IPS DF 19.7 (cell line): ENCODE results near the gene VPS13D.
"Not testable (repeated sequence)": the region's sequence is repeated elsewhere in the genome, so short reads cannot be mapped to it uniquely, and the experiment has no call there.

Experiments
- DNase-seq: peaks from one replicate; pipeline ENCODE4 v3.0.0-alpha.2; 2013; ENCODE audit warnings: low read depth, low spot score

Gene VPS13D

DNA sequence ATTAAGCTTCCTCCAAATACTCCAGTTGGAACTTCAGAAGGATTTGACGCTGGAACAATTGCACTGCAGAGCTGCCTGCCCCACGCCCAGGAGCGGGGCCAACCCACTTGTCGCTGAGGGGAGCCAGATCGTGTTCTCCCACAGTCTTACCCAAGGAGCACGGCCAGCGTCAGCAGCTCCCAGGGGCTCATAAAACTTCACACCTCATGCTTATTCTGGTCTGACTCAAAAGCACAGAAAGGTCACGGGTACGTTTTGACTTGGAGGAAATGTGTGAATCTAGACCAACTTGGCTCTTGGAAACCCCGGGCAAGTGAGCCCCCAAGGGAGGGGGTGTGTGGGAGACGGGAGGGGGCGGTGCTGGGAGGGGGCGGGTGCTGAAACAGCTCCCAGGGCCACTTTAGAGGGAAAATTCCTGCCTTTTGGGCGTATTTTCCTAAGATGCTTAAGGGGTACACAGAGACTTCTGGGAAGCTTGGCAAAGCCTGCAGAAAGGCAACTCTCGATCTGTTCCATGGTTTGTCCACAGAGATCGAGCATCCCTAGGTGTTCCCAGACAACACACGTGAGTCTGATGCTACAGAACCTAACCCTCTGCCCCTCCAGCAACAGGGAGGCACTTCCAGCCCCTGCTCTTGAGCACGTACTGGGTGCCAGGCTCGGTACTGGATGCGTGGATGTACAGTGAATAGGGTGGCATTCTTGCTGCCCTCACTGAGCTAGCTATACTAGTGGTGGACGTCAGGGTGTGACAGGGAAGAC, 289.3 kb downstream of the VPS13D start:
- no peak for DNase-seq

- no peak for DNase-seq
These were observed 290.0 kb downstream of the VPS13D start for GRCh38 chr1:12519693-12520364.

GRCh38 chr1:12521096-12521495, 291.3 kb downstream of the VPS13D start:
- DNase-seq = no peak

DNA sequence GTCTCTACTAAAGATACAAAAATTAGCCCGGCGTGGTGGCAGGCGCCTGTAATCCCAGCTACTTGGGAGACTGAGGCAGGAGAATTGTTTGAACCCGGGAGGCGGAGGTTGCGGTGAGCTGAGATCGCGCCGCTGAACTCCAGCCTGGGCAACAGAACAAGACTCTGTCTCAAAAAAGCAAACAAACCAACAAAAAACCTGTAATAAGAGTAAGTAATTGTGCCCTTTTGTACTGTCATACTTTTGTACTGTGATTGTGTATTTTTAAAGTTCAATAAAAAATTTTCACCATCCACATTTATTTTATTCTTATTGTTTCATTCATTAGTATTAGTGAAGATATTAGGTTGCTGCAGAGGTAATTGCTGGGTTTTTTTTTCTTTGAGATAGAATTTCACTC, 292.9 kb downstream of the VPS13D start:
- DNase-seq = not testable (repeated sequence)

- no peak for DNase-seq
These were observed 294.4 kb downstream of the VPS13D start for GRCh38 chr1:12524266-12524665.

GRCh38 chr1:12525311-12526181, 295.7 kb downstream of the VPS13D start:
- no peak for DNase-seq

GRCh38 chr1:12527564-12527963, 297.7 kb downstream of the VPS13D start:
- DNase-seq = no peak

DNA sequence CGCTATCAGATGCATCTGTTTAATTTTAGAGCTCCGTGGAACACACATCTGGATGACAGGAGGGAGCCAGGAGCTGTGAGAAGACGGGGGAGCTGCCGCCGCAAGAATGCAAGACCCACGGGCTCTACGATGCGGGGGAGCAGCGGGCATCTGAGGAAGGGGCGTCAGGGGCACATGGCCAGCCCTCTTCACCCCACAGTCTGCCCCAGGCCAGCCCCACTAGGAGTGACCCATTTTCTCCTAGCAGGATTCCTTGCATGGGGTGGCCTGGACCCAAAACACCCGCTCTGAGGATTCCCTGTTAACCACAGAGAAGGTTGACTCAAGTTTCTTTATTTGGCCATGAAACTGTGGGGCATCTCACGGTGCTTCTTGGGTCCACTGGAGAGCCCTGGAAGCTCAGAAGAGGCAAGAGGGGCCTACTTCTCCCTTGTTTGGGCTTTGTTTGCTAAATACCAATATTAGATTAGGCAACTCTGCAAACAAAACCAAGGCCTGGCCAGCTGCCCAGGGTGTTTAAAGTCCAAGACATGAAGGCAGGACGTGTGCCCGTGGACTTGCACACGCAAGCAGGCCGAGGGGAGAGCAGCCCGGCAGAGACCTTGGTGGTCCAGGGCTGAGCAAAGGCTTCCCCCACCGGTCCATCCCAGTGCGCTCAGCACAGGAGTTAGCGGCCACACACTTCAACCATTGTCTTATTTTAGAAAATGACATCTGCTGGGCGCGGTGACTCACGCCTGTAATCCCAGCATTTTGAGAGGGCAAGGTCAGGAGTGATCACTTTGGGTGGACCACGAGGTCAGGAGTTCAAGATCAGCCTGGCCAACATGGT, 298.4 kb downstream of the VPS13D start:
- DNase-seq = no peak

DNA sequence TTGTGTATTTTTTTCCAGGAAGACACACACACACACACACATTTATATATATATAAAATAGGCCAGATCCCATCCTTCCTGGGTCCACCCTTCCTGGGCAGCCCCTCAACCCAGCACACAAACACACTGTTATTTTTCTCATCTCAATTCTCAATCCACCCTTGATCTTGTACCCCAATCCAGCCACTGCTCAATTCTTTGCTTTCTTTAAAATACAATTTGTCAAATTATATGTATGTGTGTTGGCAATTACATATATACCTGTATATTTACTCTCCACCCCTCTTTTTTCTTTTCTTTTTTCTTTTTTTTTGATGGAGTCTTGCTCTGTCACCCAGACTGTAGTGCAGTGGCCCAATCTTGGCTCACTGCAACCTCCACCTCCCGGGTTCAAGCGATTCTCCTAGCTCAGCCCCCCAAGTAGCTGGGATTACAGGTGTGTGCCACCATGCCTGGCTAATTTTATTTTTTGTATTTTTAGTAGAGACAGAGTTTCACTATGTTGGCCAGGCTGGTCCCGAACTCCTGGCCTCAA, 299.9 kb downstream of the VPS13D start:
- no peak for DNase-seq

- no peak for DNase-seq
These were observed 300.8 kb downstream of the VPS13D start for GRCh38 chr1:12530462-12531178.

DNA sequence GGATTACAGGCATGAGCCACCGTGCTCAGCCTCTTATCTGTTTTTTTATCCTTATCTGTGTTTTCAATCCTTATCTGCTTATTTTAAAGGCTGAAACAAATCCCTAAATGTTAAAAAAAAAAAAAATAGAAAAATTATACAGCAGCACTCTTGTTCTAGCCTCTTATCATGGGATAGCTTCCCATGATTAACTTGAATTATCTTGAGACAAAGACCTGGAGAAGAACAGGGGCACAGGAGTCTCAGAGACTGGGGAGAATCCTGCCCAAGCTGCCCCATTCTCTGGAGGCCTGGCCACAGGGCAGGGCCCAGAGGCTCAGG, 301.3 kb downstream of the VPS13D start:
- no peak for DNase-seq

- no peak for DNase-seq
These were observed 302.8 kb downstream of the VPS13D start for GRCh38 chr1:12532405-12533315.

DNA sequence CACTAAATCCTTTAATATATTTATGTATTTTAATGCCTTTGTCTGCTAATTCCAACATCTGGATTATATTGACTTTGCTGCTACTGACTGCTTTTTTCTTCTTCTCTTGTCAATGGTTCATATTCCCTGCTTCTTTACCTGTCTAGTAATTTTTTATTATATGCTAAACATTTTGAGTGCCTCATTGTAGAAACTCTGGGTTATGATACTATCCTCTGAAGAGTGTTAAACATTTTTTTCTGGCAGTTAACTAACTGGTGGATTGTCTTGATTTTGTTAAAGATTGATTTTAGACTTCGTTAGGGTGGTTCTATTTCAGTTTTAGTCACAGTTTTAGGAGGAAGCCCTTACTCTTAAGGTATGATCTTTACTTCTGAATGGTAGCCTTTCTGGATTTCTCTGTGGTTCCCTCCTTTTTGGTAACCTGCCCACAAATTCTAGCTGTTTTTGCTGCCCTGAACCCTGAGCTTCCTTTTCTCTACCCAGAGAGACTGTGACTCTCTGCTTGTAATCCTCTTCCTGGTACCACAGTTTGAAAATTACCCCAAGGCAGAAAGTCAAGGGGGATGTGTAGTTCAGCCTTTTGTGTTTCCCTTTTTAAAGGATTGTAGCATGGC, 306.3 kb downstream of the VPS13D start:
- DNase-seq = no peak

- no peak for DNase-seq
These were observed 307.5 kb downstream of the VPS13D start for GRCh38 chr1:12537294-12537693.

GRCh38 chr1:12537906-12538461, 308.2 kb downstream of the VPS13D start:
- no peak for DNase-seq

GRCh38 chr1:12538536-12538935, 308.7 kb downstream of the VPS13D start:
- not testable (repeated sequence) for DNase-seq

DNA sequence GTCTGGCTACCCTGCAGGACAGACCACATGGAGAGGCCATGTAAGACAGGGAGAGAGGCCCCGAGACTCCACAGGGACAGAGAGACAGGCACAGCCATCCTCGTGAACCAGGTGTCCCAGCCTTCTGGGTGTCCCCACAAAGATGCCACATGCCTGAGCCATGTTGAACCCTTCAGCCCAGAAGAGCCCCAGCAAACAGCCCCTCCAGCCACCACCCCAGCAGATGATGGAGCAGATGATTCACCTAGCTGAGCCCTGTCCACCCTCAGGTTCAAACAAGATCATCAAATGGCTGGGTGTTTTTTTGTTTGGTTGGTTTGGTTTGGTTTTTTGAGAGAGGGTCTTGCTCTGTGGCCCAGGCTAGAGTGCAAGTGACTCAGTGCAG, 309.5 kb downstream of the VPS13D start:
- DNase-seq = no peak

GRCh38 chr1:12539705-12540579, 310.1 kb downstream of the VPS13D start:
- no peak for DNase-seq
